Body of pancreas (tissue), 4 donors: ENCODE results near the gene PAX6. TPM values are rescaled to one million over a fixed set of nuclear protein-coding genes. Genes with fewer than 3 reads are reported as not detected.

ENCODE experiments used
- ATAC-seq: fragments of 150-250 bp; one replicate; pipeline ENCODE4 v1.9.1; 2016
- DNase-seq, 4 donors: peaks; one replicate each; pipeline ENCODE4 v3.0.0-alpha.2; 2019
- H3K27ac ChIP-seq, 4 donors: fragments of 200-600 bp; sonication (generic); 1 replicate in 3 of 4; 2 replicates in 1 of 4; pipeline versions ENCODE4 v1.5.1 to v1.6.1; 2016 to 2019; ENCODE audit warnings: mild to moderate bottlenecking in 1 of 4, mixed read lengths in 1 of 4, moderate library complexity in 1 of 4
- H3K27me3 ChIP-seq, 2 donors: fragments of 200-600 bp; sonication (generic); one replicate each; pipeline ENCODE4 v1.6.0; 2016; ENCODE audit warnings: mild to moderate bottlenecking in 1 of 2
- H3K36me3 ChIP-seq, 2 donors: fragments of 200-600 bp; sonication (generic); replicated peaks in 1 of 2; 2 replicates each; pipeline ENCODE4 v1.5.1; 2016; ENCODE audit warnings: low read depth in 2 of 2; ENCODE audit not compliant: insufficient read depth in 1 of 2
- H3K4me1 ChIP-seq: fragments of 200-600 bp; sonication (generic); one replicate; pipeline ENCODE4 v1.6.0; 2016
- H3K4me3 ChIP-seq, 2 donors: fragments of 200-600 bp; sonication (generic); 1 replicate in 1 of 2; 2 replicates in 1 of 2; pipeline ENCODE4 v1.5.1; 2016 to 2019
- H3K9me3 ChIP-seq, 3 donors: fragments of 200-600 bp; sonication (generic); 1 replicate in 2 of 3; 2 replicates in 1 of 3; pipeline ENCODE4 v1.5.1; 2016
- CTCF ChIP-seq, 7 experiments: fragments of 450-650 bp in 4 of 7; fragments of 200-600 bp in 3 of 7; sonication (generic) in 3 of 7; IDR thresholded peaks; one replicate each; pipeline ENCODE4 v1.5.1; 2016 to 2019; ENCODE audit warnings: antibody characterized with exemption in 7 of 7
- POLR2A ChIP-seq, 3 donors: fragments of 450-650 bp; IDR thresholded peaks; one replicate each; pipeline ENCODE4 v1.6.1; 2016; ENCODE audit warnings: antibody characterized with exemption in 3 of 3, mild to moderate bottlenecking in 2 of 3
- WGBS, 2 donors: methylation state at CpG; one replicate each; pipeline ENCODE4 v1.1.5; 2017; 5-methylcytosine and 5-hydroxymethylcytosine counted together
- intact Hi-C: fragments of 100-400 bp; cut with DNase I; formaldehyde crosslinking; loops from one replicate; pipeline ENCODE4 v1.15.1; 2023
- total RNA-seq, 2 donors: library from RNA; depleted of rRNA; stranded (reverse); fragments of >200 nt; gene quantifications; one replicate each; pipeline ENCODE4 v1.1.0, GENCODE V29; 2016

PAX6 gene
- total RNA-seq, 2 donors from 2014 or later: 10.2 to 12.5 TPM

GRCh38 chr11:31796499-31797189, 14.5 kb downstream of the PAX6 start:
- intact Hi-C loops: no loop called here
- ATAC-seq (no peak), DNase-seq (no peak)
- TF ChIP-seq CTCF (IDR thresholded peaks at IDR 0.05): no peak
- no peak for TF ChIP-seq POLR2A (IDR thresholded peaks at IDR 0.05)
- WGBS, 2 donors: 24 to 35% methylated on average over 19 of the region's 19 CpGs
- no peaks in the 10 kb centered on the region for H3K36me3 ChIP-seq
- H3K4me1 ChIP-seq: peaks cover 19% of the 10 kb centered on the region
- H3K27me3 ChIP-seq: peaks cover 0 to 28% of the 10 kb centered on the region in 2 donors
- H3K9me3 ChIP-seq: no peaks in the 10 kb centered on the region
- H3K4me3 ChIP-seq: no peak overlapping the region
- H3K27ac ChIP-seq: no peak overlapping the region

- Histone ChIP-seq H3K4me3 (no peak overlapping the region), H3K27me3 (peaks cover 0 to 28% of the 10 kb centered on the region in 2 donors), H3K27ac (no peak overlapping the region), H3K36me3 (no peaks in the 10 kb centered on the region), H3K4me1 (peaks cover 19% of the 10 kb centered on the region), H3K9me3 (no peaks in the 10 kb centered on the region)
- WGBS, 2 donors: 70 to 74% methylated on average over 18 to 22 of the region's 22 CpGs
- TF ChIP-seq POLR2A (IDR thresholded peaks at IDR 0.05) (no peak), CTCF (IDR thresholded peaks at IDR 0.05) (no peak)
- intact Hi-C loops: no loop called here
- no peak for DNase-seq
- ATAC-seq: no peak
Observed at GRCh38 chr11:31795706-31796498, 15.2 kb downstream of the PAX6 start.

- WGBS, 2 donors: 76 to 81% methylated on average over 4 of the region's 4 CpGs
- intact Hi-C loops: no loop called here
Observed at GRCh38 chr11:31794548-31794947, 16.6 kb downstream of the PAX6 start.

GRCh38 chr11:31793264-31793663, 17.9 kb downstream of the PAX6 start:
- TF ChIP-seq CTCF (IDR thresholded peaks at IDR 0.05) (no peak), POLR2A (IDR thresholded peaks at IDR 0.05) (no peak)
- H3K27me3 ChIP-seq: peaks cover 0 to 7% of the 10 kb centered on the region in 2 donors
- no peak for ATAC-seq
- DNase-seq: no peak
- H3K36me3 ChIP-seq: no peaks in the 10 kb centered on the region
- peaks cover 5% of the 10 kb centered on the region for H3K4me1 ChIP-seq
- H3K4me3 ChIP-seq: no peak overlapping the region
- H3K27ac ChIP-seq: no peak overlapping the region
- WGBS, 2 donors: 82 to 92% methylated on average over 10 of the region's 10 CpGs
- H3K9me3 ChIP-seq: no peaks in the 10 kb centered on the region
- intact Hi-C loops: no loop called here

More at GRCh38 chr11:31794548-31794947, 16.6 kb downstream of the PAX6 start:
- Histone ChIP-seq H3K27me3 (peaks cover 0 to 19% of the 10 kb centered on the region in 2 donors), H3K27ac (no peak overlapping the region), H3K36me3 (no peaks in the 10 kb centered on the region), H3K4me1 (peaks cover 17% of the 10 kb centered on the region), H3K9me3 (no peaks in the 10 kb centered on the region), H3K4me3 (no peak overlapping the region)
- no peak for TF ChIP-seq CTCF (IDR thresholded peaks at IDR 0.05)
- TF ChIP-seq POLR2A (IDR thresholded peaks at IDR 0.05): no peak
- DNase-seq (no peak), ATAC-seq (no peak)
